ENCODE data around the gene SGCD.
"Not testable (repeated sequence)": the region's sequence is repeated elsewhere in the genome, so short reads cannot be mapped to it uniquely, and the experiment has no call there.

The SGCD gene

GRCh38 chr5:156634301-156634700 is 307.3 kb downstream of the SGCD start:
- H3K4me3 ChIP-seq (ENCODE audit: low read depth in 1 of 2, low read length in 1 of 2): no peak overlapping the region
- no peaks in the 10 kb centered on the region for H3K27me3 ChIP-seq
- no peaks in the 10 kb centered on the region for H3K9me3 ChIP-seq
- H3K27ac ChIP-seq: no peak overlapping the region
- H3K4me1 ChIP-seq (ENCODE audit: control insufficient read depth in 1 of 2, insufficient read depth in 1 of 2, low read depth in 1 of 2, low read length in 1 of 2): no peaks in the 10 kb centered on the region
- TF ChIP-seq, protein P1, sequence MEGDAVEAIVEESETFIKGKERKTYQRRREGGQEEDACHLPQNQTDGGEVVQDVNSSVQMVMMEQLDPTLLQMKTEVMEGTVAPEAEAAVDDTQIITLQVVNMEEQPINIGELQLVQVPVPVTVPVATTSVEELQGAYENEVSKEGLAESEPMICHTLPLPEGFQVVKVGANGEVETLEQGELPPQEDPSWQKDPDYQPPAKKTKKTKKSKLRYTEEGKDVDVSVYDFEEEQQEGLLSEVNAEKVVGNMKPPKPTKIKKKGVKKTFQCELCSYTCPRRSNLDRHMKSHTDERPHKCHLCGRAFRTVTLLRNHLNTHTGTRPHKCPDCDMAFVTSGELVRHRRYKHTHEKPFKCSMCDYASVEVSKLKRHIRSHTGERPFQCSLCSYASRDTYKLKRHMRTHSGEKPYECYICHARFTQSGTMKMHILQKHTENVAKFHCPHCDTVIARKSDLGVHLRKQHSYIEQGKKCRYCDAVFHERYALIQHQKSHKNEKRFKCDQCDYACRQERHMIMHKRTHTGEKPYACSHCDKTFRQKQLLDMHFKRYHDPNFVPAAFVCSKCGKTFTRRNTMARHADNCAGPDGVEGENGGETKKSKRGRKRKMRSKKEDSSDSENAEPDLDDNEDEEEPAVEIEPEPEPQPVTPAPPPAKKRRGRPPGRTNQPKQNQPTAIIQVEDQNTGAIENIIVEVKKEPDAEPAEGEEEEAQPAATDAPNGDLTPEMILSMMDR (IDR thresholded peaks at IDR 0.05): no peak
- no peaks in the 10 kb centered on the region for H3K36me3 ChIP-seq

DNA sequence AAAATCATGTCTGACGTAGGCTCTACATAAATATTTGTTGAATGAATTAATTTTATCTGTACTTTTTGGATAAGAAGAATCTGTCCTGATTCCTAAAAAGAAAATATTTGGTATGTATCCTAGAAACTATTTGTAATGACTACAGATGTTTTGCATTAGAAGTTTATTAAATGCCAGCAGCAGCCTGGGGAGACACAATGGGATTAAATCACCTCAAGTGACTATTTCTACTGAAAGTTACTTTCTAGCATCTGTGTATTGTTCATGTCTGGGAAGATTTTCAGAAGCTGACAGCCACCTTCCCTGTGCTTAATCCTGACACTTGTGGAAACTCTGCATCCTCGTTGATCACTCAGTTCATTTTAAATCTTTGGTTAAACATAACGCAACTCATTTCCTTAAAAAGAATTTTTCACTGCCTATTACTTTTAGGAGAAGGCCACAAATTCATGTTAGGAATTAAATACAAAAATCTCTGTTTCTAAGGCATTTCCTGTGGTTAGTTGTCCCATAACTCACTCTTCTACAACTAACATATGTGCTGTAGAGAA is 313.8 kb downstream of the SGCD start:
- Histone ChIP-seq H3K27me3 (no peaks in the 10 kb centered on the region), H3K27ac (no peak overlapping the region), H3K4me1 (ENCODE audit: control insufficient read depth in 1 of 2, insufficient read depth in 1 of 2, low read depth in 1 of 2, low read length in 1 of 2) (no peaks in the 10 kb centered on the region), H3K36me3 (no peaks in the 10 kb centered on the region), H3K9me3 (no peaks in the 10 kb centered on the region), H3K4me3 (ENCODE audit: low read depth in 1 of 2, low read length in 1 of 2) (no peak overlapping the region)
- TF ChIP-seq, protein P1 (IDR thresholded peaks at IDR 0.05): no peak

DNA sequence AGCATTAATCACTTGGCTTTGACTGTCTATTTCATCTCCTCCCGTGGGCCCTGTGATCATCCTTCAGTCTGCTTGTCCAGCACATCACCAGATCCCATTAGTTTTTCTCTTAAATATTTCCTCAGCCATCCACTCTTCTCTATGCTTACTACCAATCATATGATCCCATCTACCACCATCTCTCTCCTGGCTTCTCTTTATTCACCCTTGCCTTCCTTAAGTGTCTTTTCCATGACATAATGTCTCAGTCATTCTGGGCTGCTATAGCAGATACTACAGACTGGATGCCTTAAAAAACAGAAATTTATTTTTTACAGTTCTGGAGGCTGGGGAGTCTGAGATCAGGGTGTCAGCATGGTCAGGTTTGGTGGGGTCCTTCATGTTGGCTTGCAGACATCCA is 314.7 kb downstream of the SGCD start:
- Histone ChIP-seq H3K36me3 (no peaks in the 10 kb centered on the region), H3K4me3 (ENCODE audit: low read depth in 1 of 2, low read length in 1 of 2) (no peak overlapping the region), H3K27ac (no peak overlapping the region), H3K4me1 (ENCODE audit: control insufficient read depth in 1 of 2, insufficient read depth in 1 of 2, low read depth in 1 of 2, low read length in 1 of 2) (no peaks in the 10 kb centered on the region), H3K27me3 (no peaks in the 10 kb centered on the region), H3K9me3 (no peaks in the 10 kb centered on the region)
- TF ChIP-seq, protein P1 (IDR thresholded peaks at IDR 0.05): no peak

DNA sequence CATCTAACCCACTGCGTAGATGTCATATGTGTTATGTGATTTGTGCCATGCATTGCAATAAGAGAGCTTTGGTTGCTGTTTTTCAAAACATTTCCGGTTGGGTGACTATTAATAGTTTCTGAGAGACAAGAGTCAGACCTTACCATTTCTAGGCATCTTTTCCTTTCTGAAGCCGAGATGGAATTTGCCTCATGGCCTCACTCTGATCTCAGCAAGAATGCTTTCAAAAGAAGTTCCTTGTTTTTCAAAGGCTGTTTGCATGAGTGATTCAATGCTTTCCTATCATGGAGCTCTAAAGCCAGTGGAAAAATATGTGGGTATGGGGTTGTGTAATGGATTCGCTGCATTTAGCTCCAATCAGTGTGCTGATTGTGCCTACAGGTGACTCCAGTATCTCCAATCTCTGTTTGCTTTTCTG is 320.1 kb downstream of the SGCD start:
- no peaks in the 10 kb centered on the region for H3K9me3 ChIP-seq
- TF ChIP-seq, protein P1 (IDR thresholded peaks at IDR 0.05): no peak
- no peak overlapping the region for H3K27ac ChIP-seq
- no peaks in the 10 kb centered on the region for H3K36me3 ChIP-seq
- H3K4me3 ChIP-seq (ENCODE audit: low read depth in 1 of 2, low read length in 1 of 2): no peak overlapping the region
- no peaks in the 10 kb centered on the region for H3K4me1 ChIP-seq (ENCODE audit: control insufficient read depth in 1 of 2, insufficient read depth in 1 of 2, low read depth in 1 of 2, low read length in 1 of 2)
- no peaks in the 10 kb centered on the region for H3K27me3 ChIP-seq

GRCh38 chr5:156654444-156654843 is 327.5 kb downstream of the SGCD start:
- H3K27ac ChIP-seq: no peak overlapping the region
- H3K4me1 ChIP-seq (ENCODE audit: control insufficient read depth in 1 of 2, insufficient read depth in 1 of 2, low read depth in 1 of 2, low read length in 1 of 2): no peaks in the 10 kb centered on the region
- TF ChIP-seq, protein P1 (IDR thresholded peaks at IDR 0.05): no peak
- no peaks in the 10 kb centered on the region for H3K27me3 ChIP-seq
- no peak overlapping the region for H3K4me3 ChIP-seq (ENCODE audit: low read depth in 1 of 2, low read length in 1 of 2)
- no peaks in the 10 kb centered on the region for H3K9me3 ChIP-seq
- no peaks in the 10 kb centered on the region for H3K36me3 ChIP-seq

GRCh38 chr5:156655732-156656131 is 328.8 kb downstream of the SGCD start:
- no peaks in the 10 kb centered on the region for H3K4me1 ChIP-seq (ENCODE audit: control insufficient read depth in 1 of 2, insufficient read depth in 1 of 2, low read depth in 1 of 2, low read length in 1 of 2)
- H3K36me3 ChIP-seq: no peaks in the 10 kb centered on the region

GRCh38 chr5:156664832-156665231 is 337.9 kb downstream of the SGCD start:
- H3K4me1 ChIP-seq (ENCODE audit: control insufficient read depth in 1 of 2, insufficient read depth in 1 of 2, low read depth in 1 of 2, low read length in 1 of 2); H3K4me3 ChIP-seq (ENCODE audit: low read depth in 1 of 2, low read length in 1 of 2); H3K9me3 ChIP-seq; H3K36me3 ChIP-seq; H3K27me3 ChIP-seq; H3K27ac ChIP-seq: not testable (repeated sequence)

More at GRCh38 chr5:156655732-156656131, 328.8 kb downstream of the SGCD start:
- H3K27ac ChIP-seq: no peak overlapping the region
- no peaks in the 10 kb centered on the region for H3K9me3 ChIP-seq
- TF ChIP-seq, protein P1 (IDR thresholded peaks at IDR 0.05): no peak
- H3K27me3 ChIP-seq: no peaks in the 10 kb centered on the region
- H3K4me3 ChIP-seq (ENCODE audit: low read depth in 1 of 2, low read length in 1 of 2): no peak overlapping the region

DNA sequence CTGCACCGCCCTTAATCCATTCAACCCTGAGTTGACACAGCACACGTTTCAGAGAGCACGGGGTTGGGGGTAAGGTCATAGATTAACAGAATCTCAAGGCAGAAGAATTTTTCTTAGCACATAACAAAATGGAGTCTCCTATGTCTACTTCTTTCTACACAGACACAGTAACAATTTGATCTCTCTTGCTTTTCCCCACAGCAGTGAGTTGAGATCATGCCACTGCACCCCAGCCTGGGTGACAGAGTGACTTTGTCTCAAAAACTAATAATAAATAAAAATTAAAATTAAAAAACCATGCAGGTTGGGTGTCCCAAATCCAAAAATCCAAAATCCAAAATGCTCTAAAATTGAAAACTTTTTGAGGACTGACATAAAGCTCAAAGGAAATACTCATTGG is 339.7 kb downstream of the SGCD start:
- H3K4me1 ChIP-seq (ENCODE audit: control insufficient read depth in 1 of 2, insufficient read depth in 1 of 2, low read depth in 1 of 2, low read length in 1 of 2); H3K9me3 ChIP-seq; H3K4me3 ChIP-seq (ENCODE audit: low read depth in 1 of 2, low read length in 1 of 2); H3K27me3 ChIP-seq; H3K27ac ChIP-seq; H3K36me3 ChIP-seq: not testable (repeated sequence)

Data from neutrophil (primary cell).